GM12801 (cell line): ENCODE measurements around the gene EXD3.

Experiments used
- CTCF ChIP-seq: IDR thresholded peaks from one replicate; pipeline ENCODE4 v1.5.1; 2011; ENCODE audit warnings: control low read depth; ENCODE audit not compliant: insufficient read length; ENCODE audit errors: extremely low read depth

The EXD3 gene

GRCh38 chr9:137417161-137418021 is 5.6 kb downstream of the EXD3 start:
- no peak for TF ChIP-seq CTCF

- no peak for TF ChIP-seq CTCF
Measured at GRCh38 chr9:137416563-137417151, 6.3 kb downstream of the EXD3 start.

GRCh38 chr9:137416006-137416562 is 6.9 kb downstream of the EXD3 start:
- no peak for TF ChIP-seq CTCF

- TF ChIP-seq CTCF: no peak
Measured at GRCh38 chr9:137415451-137415850, 7.5 kb downstream of the EXD3 start.

- TF ChIP-seq CTCF: no peak
Measured at GRCh38 chr9:137412431-137412830, 10.5 kb downstream of the EXD3 start.

- no peak for TF ChIP-seq CTCF
Measured at GRCh38 chr9:137411645-137412380, 11.1 kb downstream of the EXD3 start.

GRCh38 chr9:137411260-137411644 is 11.7 kb downstream of the EXD3 start:
- TF ChIP-seq CTCF: no peak
